GM11168 (cell line): ENCODE measurements around the gene DHRSX.
"Not testable (repeated sequence)": the region's sequence is repeated elsewhere in the genome, so short reads cannot be mapped to it uniquely, and the experiment has no call there.

Experiments
- in situ Hi-C: fragments of 300-500 bp; cut with MboI; formaldehyde crosslinking; loops from one replicate; pipeline ENCODE4 v1.12.0; 2022; ENCODE audit warnings: low sequenced_read_pairs; ENCODE audit not compliant: unreplicated experiment

The DHRSX gene

DNA sequence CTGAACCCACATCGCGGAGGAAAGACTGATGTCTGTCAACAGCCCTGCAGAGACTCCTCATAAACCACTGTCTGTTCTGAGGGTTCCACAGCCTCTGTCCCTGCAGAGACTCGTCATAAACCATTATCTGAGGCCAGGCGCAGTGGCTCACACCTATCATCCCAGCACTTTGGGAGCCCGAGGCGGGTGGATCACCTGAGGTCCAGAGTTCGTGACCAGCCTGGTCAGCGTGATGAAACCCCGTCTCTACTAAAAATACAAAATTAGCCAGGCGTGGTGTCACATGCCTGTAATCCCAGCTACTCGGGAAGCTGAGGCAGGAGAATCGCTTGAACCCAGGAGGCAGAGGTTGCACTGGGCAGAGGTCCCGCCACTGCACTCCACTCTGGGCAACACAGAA is 259.3 kb downstream of the DHRSX start:
- in situ Hi-C loops = not testable (repeated sequence)

DNA sequence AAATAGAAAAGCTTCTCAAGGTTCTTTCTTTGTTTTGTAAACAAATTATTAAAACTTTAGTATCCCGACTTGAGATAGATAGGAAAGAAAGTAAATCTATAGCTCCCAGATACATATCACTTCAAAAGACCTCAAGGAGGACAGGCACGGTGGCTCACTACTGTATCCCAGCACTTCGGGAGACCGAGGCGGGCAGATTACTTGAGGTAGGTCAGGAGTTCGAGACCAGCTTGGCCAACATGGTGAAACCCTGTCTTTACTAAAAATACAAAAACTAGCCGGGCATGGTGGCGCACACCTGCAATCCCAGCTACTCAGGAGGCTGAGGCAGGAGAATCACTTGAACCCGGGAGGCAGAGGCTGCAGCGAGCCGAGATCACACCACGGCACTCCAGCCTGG is 260.0 kb downstream of the DHRSX start:
- in situ Hi-C loops = not testable (repeated sequence)

GRCh38 chrX:2237976-2238375 is 262.8 kb downstream of the DHRSX start:
- in situ Hi-C loops = no loop called here

GRCh38 chrX:2231570-2232192 is 269.1 kb downstream of the DHRSX start:
- in situ Hi-C loops = no loop called here

DNA sequence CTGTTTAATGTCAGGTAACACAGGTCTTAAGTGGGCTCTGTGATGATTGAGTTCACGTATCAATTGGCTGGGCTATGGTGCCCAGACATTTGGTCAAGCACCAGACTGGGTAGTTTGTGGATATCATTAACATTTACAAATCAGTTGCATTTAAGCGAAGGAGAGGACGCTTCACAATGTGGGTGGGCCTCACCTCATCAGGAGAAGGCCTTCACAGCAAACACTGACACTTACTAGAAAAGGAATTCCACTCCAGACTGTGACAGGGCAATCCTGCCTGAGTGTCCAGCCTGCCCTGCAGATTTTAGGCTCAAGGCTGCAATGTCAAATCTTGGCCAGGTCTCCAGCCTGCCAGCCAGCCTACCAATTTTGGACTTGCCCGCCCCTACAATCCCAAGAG is 270.3 kb downstream of the DHRSX start:
- in situ Hi-C loops = no loop called here

GRCh38 chrX:2228536-2228935 is 272.2 kb downstream of the DHRSX start:
- in situ Hi-C loops = no loop called here

DNA sequence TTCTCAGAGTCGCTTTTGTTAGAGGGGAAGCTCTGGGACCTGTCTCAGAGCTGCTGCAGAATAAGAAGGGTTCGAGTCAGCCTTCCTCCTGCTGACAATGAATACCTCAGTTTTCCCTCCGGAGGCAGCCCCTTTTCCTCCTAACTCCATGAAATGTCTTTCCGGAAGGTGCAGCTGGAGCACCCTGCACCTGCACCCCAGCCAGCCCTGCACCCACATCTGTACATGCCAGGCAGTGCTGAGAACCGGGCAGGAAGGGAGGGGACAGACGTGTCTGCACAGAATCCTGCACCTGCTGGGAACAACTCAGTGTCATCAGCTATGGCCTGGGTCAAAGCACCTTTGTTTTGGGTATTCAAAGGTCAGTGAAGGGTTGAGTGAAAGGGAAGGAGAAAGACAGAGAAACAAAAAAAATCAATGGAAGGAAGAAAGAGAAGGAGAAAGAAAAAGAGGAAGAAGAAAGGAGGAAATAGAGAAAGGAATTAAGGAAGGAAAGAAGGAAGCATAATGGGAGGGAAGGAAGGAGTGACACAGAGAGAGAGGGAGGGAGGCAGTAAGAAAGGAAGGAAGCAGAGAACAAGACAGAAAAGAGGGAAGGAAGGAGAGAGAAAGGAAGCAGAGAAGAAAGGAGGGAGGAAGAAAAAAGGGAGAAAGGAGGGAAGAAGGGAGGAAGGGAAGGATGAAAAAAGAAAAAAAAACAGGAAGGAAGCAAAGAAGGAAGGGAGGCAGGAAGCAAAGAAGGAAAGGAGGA is 273.7 kb downstream of the DHRSX start:
- in situ Hi-C loops = no loop called here

GRCh38 chrX:2226182-2226581 is 274.6 kb downstream of the DHRSX start:
- in situ Hi-C loops = no loop called here

DNA sequence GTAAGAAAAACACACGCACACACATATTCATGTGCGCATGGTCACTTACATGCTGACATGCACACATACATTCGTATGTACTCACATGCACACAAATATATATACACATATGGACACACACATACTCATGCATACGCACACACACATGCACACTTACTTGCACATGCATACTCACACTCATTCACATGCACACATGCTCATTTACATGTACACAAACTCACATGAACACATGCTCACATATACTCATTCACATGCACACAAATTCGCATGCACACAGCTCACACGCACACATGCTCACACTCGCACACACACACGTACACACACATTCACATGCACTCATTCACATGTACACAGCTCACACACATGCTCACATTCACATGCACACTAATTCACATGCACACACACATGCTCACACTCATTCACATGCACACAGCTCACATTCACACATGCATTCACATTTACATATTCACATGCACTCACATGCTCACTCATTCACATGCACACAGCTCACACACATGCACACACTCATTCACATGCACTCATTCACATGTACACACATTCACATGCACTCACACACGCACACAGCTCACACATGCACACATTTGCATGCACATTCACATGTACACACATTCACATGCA is 276.1 kb downstream of the DHRSX start:
- in situ Hi-C loops = no loop called here

DNA sequence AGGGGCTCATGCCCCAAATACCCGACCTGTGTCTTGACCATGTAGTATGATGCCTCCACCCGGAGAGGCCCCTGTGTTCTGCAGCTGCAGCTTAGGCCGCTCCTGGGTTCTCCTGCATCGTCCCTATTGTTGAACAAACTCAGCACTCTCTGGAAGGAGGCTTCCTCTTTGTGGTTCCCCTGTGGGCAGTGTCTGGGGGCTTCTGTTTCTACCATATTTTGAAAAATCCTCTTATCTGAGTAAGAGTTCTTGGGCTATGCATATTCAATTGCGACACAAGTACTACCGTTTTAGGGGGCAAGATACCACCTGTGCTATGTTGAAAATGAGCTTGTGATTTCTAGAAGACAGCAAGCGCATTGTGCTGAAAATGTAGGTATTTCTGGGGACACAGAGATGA is 276.6 kb downstream of the DHRSX start:
- in situ Hi-C loops = no loop called here

DNA sequence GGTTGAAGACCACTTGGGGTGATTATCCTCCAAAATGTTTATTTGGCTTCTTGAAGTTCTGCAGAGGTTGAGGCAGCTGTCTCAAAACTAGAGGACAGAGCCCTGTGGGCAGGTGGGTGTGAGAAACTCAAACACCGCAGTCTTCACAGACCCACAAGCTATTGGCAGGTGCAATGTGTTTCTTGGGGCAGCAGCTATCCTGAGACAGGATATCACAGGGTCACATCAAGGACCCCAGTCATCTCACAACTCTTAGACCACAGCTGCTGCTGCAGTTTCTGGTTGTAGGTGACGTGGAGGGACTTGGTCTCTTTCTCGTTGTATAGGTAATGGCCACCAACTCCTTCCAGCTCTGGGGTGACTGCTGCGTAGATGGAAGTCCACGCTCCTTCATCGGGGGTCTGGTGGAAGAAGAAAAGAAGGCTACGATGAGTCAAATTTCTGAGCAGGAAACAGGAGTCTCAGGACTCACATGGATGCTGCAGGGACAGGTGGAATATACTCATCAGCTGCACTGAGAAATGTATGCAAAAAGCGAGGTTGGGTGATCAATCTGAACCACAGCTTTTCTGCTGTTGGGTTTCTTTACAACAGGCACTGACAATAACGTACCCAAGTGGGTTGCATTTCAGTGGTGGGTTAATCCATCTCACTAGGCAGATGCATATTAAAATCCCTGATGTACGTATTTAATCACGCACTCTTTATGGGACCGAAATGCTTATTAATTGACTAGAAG is 279.8 kb downstream of the DHRSX start:
- in situ Hi-C loops = no loop called here

- in situ Hi-C loops = no loop called here
These were observed 280.5 kb downstream of the DHRSX start for GRCh38 chrX:2220296-2220695.

DNA sequence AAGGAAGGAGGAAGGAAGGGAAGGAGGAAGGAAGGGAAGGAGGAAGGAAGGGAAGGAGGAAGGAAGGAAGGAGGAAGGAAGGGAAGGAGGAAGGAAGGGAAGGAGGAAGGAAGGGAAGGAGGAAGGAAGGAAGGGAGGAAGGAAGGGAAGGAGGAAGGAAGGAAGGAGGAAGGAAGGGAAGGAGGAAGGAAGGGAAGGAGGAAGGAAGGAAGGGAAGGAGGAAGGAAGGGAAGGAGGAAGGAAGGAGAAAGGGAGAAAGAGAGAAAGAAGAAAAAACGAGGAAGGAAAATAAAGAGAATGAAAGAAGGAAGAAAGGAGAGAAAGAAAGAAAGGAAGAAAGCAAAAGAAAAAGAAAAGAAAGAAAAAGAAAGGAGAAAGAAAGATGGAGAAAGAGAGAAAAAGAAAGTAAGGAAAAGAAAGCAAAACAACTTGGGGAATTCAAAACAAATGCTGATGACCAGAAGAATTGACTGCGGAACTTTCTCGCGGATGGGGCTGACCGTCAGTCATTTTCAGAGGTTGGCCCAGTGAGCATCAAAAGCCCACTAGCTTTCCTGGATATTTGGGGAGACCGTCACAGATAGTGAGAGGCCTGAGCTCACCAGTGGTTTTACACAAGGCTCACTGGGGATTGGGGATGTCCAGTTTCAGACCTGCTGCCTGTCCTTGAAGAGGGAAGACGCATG is 286.5 kb downstream of the DHRSX start:
- in situ Hi-C loops = not testable (repeated sequence)

DNA sequence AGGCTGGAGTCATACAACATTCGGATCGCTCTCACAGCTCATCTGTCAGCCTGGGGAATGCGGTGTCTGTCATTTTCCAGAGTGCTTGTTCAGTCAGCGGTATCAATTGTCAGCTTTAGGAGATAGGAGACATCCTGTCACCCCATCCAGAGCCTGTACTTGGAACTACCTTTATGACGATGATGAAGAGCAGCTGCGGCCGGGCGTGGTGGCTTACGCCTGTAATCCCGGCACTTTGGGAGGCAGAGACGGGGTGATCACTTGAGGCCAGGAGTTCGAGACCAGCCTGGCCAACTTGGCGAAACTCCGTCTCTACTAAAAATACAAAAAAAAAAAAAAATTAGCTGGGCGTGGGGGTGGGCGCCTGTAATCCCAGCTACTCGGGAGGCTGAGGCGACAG is 289.1 kb downstream of the DHRSX start:
- in situ Hi-C loops = not testable (repeated sequence)

- in situ Hi-C loops = loop anchor here (25.0 kb wide), 1 partner anchor 394 kb away; no protein-coding TSS in a partner anchor
These were observed 307.5 kb downstream of the DHRSX start for GRCh38 chrX:2193273-2193592.

DNA sequence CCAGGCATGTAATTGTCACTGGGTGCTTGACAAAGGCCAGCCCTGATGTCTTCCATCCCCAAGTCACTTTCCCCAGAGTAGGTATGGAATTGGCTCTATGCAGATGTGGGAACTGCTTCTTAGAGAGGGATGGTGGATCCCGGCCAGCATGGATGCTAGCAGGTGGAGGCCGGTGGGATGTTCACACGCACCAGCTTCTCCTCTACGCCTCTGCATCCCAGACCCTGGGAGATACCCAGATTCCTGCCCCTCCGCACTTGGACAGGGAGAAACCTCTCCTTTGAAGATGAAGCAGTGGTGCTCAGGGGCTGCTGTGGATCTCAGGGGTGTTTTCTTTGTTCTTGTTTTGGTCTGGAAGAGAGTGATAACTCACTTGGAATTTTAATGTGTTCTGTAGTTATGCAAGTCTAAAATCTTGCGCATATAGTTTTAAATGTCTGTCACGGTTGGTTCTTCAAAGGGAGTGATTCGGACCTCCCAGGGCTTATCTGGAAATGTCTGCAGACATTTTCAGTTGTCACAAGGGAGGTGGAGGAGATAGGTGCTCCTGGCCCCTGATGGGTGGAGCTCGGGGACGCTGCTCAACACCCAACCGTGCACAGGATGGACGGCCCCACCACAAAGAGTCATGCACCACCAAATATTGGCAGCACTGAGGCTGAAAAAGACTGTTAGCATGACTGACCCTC is 308.0 kb downstream of the DHRSX start:
- in situ Hi-C loops = loop anchor here (25.0 kb wide), 1 partner anchor 395 kb away; no protein-coding TSS in a partner anchor

DNA sequence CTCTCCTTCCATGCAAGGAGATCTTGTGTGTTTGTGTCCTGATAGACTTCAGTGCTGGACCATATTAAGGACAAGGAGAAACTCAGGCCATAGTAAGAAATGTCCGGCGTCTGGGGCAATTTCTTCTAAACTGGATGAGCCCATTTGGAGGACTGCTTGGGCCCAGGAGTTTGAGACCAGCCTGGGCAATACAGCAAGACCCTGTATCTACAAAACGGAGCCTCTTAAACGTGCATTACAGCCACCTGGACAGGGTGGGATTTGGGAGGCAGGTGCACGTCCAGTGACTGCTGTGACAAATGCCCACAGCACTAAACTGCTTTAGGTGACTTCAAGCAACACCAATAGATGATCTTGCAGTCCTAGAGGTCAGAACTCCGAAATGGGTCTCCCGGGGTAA is 311.9 kb downstream of the DHRSX start:
- in situ Hi-C loops = loop anchor here (25.0 kb wide), 1 partner anchor 398 kb away; no protein-coding TSS in a partner anchor

DNA sequence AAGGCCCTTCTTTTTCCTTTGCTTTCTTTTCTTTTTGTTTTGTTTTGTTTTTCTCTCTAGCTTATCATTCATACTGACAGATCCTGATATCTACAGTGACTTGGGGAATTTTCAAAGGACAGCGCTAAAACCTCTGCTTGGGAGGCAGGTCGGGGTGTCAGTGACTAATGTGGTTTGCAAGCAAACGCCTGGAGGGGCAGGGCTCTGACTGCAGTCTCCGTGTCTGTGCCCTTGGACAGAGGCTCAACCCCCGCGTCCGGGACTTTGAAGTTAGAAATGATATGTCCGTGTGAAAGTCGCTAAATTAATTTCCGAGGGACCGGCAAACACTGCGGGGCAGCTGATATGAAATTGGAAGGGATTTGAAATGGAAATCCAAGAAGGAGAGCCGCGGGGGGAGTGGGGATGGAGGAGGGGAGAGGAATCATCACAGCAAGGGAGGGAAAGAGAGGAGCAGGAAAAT is 312.4 kb downstream of the DHRSX start:
- in situ Hi-C loops = loop anchor here (25.0 kb wide), 1 partner anchor 399 kb away; no protein-coding TSS in a partner anchor

- in situ Hi-C loops = loop anchor here (25.0 kb wide), 1 partner anchor 400 kb away; no protein-coding TSS in a partner anchor
These were observed 313.2 kb downstream of the DHRSX start for GRCh38 chrX:2187352-2188115.
